C4-2B (cell line): ENCODE data around the gene TMEM126A.

Experiments
- CTCF ChIP-seq: fragments of 450-650 bp; conservative IDR thresholded peaks from 2 replicates; pipeline ENCODE4 v1.5.1; 2017; ENCODE audit warnings: mild to moderate bottlenecking
- ZFX ChIP-seq: fragments of 450-650 bp; IDR thresholded peaks from 2 replicates; pipeline ENCODE4 v1.6.1; 2017

DNA sequence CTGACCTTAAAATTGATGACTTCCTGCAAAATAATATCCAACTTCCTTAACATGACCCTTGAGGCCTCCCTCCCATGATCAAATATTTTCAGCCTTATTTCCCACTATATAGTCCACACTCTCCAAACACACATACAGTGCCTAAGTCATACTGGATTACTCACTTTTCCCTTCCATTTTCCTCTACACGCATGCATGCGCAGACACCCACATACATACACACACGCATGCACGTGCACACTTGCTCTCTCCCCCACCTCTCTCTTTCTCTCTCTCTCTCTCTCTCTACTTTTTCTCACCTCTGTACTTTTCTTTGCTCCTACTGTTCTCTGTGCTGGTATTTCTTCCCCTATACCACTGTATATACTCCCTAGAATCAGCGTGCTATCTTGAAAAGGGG lies 48.7 kb upstream of the TMEM126A start:
- TF ChIP-seq CTCF: no peak
- no peak for TF ChIP-seq ZFX
